DOHH2 (cell line): Measurements from ENCODE around the gene SCN5A.

Experiments used
- EZH2phosphoT487 ChIP-seq: fragments of 200-600 bp; sonication (generic); IDR thresholded peaks from 2 replicates; pipeline ENCODE4 v1.6.1; 2017; ENCODE audit warnings: borderline replicate concordance, mild to moderate bottlenecking, antibody characterized with exemption, low read length, moderate library complexity, mixed read lengths
- TF ChIP-seq, protein P1 (sequence below): fragments of 200-600 bp; sonication (generic); IDR thresholded peaks from one replicate; pipeline ENCODE4 v1.5.1; 2014; ENCODE audit warnings: antibody characterized with exemption, mild to moderate bottlenecking, low read depth, low read length; ENCODE audit not compliant: poor library complexity, severe bottlenecking

DNA sequence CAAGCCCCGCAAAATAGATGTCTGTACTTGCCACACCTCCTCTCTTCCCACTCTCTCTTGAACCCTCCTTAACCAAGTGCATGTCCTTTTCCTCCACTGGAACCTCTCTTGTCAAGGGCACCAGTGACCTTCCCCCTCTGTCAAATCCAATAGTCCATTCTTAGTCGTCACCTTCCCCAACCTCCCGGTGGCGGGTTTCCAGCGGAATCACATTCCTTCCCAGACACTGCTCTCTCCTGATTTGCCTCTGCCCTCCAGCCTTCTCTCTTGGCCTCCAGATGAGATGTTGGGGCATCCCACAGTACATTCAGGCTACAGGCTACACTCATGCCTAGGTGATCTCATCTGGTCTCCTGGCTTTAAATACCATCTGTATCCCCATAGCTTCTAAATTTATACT is 31.1 kb downstream of the SCN5A start:
- TF ChIP-seq, protein P1, sequence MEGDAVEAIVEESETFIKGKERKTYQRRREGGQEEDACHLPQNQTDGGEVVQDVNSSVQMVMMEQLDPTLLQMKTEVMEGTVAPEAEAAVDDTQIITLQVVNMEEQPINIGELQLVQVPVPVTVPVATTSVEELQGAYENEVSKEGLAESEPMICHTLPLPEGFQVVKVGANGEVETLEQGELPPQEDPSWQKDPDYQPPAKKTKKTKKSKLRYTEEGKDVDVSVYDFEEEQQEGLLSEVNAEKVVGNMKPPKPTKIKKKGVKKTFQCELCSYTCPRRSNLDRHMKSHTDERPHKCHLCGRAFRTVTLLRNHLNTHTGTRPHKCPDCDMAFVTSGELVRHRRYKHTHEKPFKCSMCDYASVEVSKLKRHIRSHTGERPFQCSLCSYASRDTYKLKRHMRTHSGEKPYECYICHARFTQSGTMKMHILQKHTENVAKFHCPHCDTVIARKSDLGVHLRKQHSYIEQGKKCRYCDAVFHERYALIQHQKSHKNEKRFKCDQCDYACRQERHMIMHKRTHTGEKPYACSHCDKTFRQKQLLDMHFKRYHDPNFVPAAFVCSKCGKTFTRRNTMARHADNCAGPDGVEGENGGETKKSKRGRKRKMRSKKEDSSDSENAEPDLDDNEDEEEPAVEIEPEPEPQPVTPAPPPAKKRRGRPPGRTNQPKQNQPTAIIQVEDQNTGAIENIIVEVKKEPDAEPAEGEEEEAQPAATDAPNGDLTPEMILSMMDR = no peak
- no peak for TF ChIP-seq EZH2phosphoT487
